Astrocyte (in vitro differentiated cells and primary cell): ENCODE measurements around the gene SATB1. TPM values are rescaled to one million over a fixed set of nuclear protein-coding genes. Genes with fewer than 3 reads are reported as not detected.

Experiments used
- DNase-seq: peaks from one replicate; pipeline ENCODE4 v3.0.0-alpha.2; 2010; ENCODE audit warnings: low read depth
- FAIRE-seq: peaks from 2 replicates; lab custom pipeline; 2011; peaks lifted over from hg19 to GRCh38; lab: Jason Lieb, UNC
- H2AFZ ChIP-seq: 2 replicates; pipeline ENCODE4 v1.6.0; 2012; ENCODE audit warnings: low read depth, low read length, inconsistent platforms
- H3K27ac ChIP-seq: 2 replicates; pipeline ENCODE4 v1.5.1; 2011; ENCODE audit warnings: low read depth, low read length, inconsistent platforms
- H3K27me3 ChIP-seq: 2 replicates; pipeline ENCODE4 v1.6.0; 2011; ENCODE audit warnings: low read length, inconsistent platforms; ENCODE audit not compliant: insufficient read depth
- H3K36me3 ChIP-seq: 2 replicates; pipeline ENCODE4 v1.5.1; 2011; ENCODE audit warnings: low read length, inconsistent platforms; ENCODE audit not compliant: insufficient read depth
- H3K4me1 ChIP-seq: 2 replicates; pipeline ENCODE4 v1.5.1; 2011; ENCODE audit warnings: low read length, inconsistent platforms; ENCODE audit not compliant: insufficient read depth
- H3K4me2 ChIP-seq: 2 replicates; pipeline ENCODE4 v1.6.0; 2012; ENCODE audit warnings: low read length, inconsistent platforms
- H3K4me3 ChIP-seq: 2 replicates; pipeline ENCODE4 v1.5.1; 2011; ENCODE audit warnings: low read depth, mild to moderate bottlenecking, low read length, inconsistent platforms; ENCODE audit not compliant: insufficient read depth
- H3K79me2 ChIP-seq: 2 replicates; pipeline ENCODE4 v1.6.0; 2012; ENCODE audit warnings: mild to moderate bottlenecking, low read length, inconsistent platforms; ENCODE audit not compliant: insufficient read depth
- H3K9ac ChIP-seq: 2 replicates; pipeline ENCODE4 v1.6.0; 2012; ENCODE audit warnings: mild to moderate bottlenecking, low read length, inconsistent platforms
- H3K9me3 ChIP-seq: 2 replicates; pipeline ENCODE4 v1.5.1; 2012; ENCODE audit warnings: low read depth, mild to moderate bottlenecking, low read length, inconsistent platforms; ENCODE audit not compliant: insufficient read depth
- H4K20me1 ChIP-seq: 2 replicates; pipeline ENCODE4 v1.6.0; 2012; ENCODE audit warnings: low read length, inconsistent platforms; ENCODE audit not compliant: insufficient read depth
- H3K27ac Mint-ChIP-seq: one replicate; pipeline ENCODE4 v1.8.0; 2021; ENCODE audit warnings: mild to moderate bottlenecking, mixed read lengths; ENCODE audit not compliant: unreplicated experiment
- H3K27me3 Mint-ChIP-seq: one replicate; pipeline ENCODE4 v1.8.0; 2021; ENCODE audit warnings: low read depth, mixed read lengths; ENCODE audit not compliant: unreplicated experiment
- H3K36me3 Mint-ChIP-seq: one replicate; pipeline ENCODE4 v1.8.0; 2021; ENCODE audit warnings: low read depth, mixed read lengths; ENCODE audit not compliant: unreplicated experiment
- H3K4me1 Mint-ChIP-seq: one replicate; pipeline ENCODE4 v1.8.0; 2021; ENCODE audit warnings: low read depth, mixed read lengths; ENCODE audit not compliant: unreplicated experiment
- H3K4me3 Mint-ChIP-seq: one replicate; pipeline ENCODE4 v1.8.0; 2021; ENCODE audit warnings: mild to moderate bottlenecking, moderate library complexity, mixed read lengths; ENCODE audit not compliant: unreplicated experiment
- H3K9me3 Mint-ChIP-seq: one replicate; pipeline ENCODE4 v1.8.0; 2021; ENCODE audit warnings: mild to moderate bottlenecking, mixed read lengths; ENCODE audit not compliant: unreplicated experiment
- CTCF ChIP-seq: IDR thresholded peaks from 2 replicates; pipeline ENCODE4 v1.5.1; 2011; ENCODE audit warnings: low read depth, mild to moderate bottlenecking, inconsistent platforms, low read length, moderate library complexity; ENCODE audit not compliant: insufficient read depth
- EZH2 ChIP-seq: IDR thresholded peaks from 2 replicates; pipeline ENCODE4 v1.6.1; 2012; ENCODE audit warnings: mild to moderate bottlenecking, low read length, inconsistent platforms; ENCODE audit not compliant: insufficient read depth
- total RNA-seq: library from RNA; stranded (reverse); gene quantifications from 2 replicates; pipeline ENCODE4 v1.2.1, GENCODE V29; 2021

Gene SATB1
- total RNA-seq, 1 donor from 2014 or later = 18.0 TPM

- Histone ChIP-seq H3K36me3 (no peaks in the 10 kb centered on the region), H4K20me1 (no peaks in the 10 kb centered on the region), H3K79me2 (no peaks in the 10 kb centered on the region), H3K4me2 (peak overlapping the region; percentile 72), H3K9ac (peak overlapping the region; percentile 47), H3K4me1 (peaks cover 14% of the 10 kb centered on the region), H3K4me3 (no peak overlapping the region), H3K27ac (no peak overlapping the region), H2AFZ (no peak overlapping the region), H3K9me3 (no peaks in the 10 kb centered on the region), H3K27me3 (peaks cover 6% of the 10 kb centered on the region)
- Mint-ChIP-seq H3K9me3 (no peaks in the 10 kb centered on the region), H3K4me3 (no peak overlapping the region), H3K27me3 (peaks cover 16% of the 10 kb centered on the region), H3K36me3 (no peaks in the 10 kb centered on the region), H3K27ac (peak overlapping the region; percentile 23), H3K4me1 (peaks cover 14% of the 10 kb centered on the region)
- DNase-seq (peak; percentile 54), FAIRE-seq (no peak)
- TF ChIP-seq EZH2 = no peak
- no peak for TF ChIP-seq CTCF
Measured at GRCh38 chr3:18440066-18440722, 15.1 kb upstream of the SATB1 start.

DNA sequence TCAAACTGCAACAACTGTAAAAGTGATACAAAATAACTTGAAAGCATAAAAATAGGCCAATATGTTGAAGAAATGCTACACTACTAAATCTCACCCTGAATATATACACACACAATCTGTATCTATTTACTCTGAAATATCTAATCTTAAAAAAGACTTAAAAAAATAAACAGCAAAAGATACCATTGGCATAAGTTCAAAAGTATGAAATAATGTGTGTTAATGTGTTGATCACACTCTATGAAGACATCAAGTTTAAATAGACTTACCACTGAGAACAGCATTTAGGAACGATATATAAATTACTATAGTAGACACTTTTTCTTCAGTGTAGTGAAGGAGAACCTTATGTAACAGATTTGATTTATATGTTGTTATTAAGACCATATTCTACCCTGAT is 14.1 kb upstream of the SATB1 start:
- Histone ChIP-seq H4K20me1 (no peaks in the 10 kb centered on the region), H3K9me3 (no peaks in the 10 kb centered on the region), H3K4me3 (no peak overlapping the region), H3K4me1 (peaks cover 13% of the 10 kb centered on the region), H2AFZ (no peak overlapping the region), H3K9ac (no peak overlapping the region), H3K36me3 (no peaks in the 10 kb centered on the region), H3K27me3 (peaks cover 6% of the 10 kb centered on the region), H3K79me2 (no peaks in the 10 kb centered on the region), H3K27ac (no peak overlapping the region), H3K4me2 (no peak overlapping the region)
- H3K27ac Mint-ChIP-seq = no peak overlapping the region
- H3K4me1 Mint-ChIP-seq = peaks cover 14% of the 10 kb centered on the region
- H3K9me3 Mint-ChIP-seq = no peaks in the 10 kb centered on the region
- TF ChIP-seq CTCF (no peak), EZH2 (no peak)
- H3K4me3 Mint-ChIP-seq = no peak overlapping the region
- FAIRE-seq (no peak), DNase-seq (no peak)
- no peaks in the 10 kb centered on the region for H3K36me3 Mint-ChIP-seq
- H3K27me3 Mint-ChIP-seq = peaks cover 15% of the 10 kb centered on the region

DNA sequence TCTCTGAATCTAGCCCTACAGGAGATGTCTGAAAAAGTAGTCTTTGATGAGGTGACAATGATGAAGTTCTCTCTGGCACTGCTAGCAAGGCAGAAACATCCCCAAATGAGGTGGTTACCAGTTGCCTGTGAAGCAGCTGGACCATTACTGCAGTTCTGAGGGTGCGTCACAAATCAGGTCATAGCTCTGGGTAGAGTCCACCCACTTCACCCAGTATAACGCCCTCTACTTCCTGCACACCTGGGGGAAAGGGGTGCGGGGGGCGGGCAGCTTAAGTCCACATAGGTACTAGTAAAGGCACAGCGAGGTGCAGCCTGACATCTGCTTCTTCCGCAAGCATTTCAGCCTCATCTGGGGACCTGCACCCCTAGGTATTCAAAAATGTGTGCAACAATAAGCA is 13.4 kb upstream of the SATB1 start:
- Mint-ChIP-seq H3K27me3 (peaks cover 9% of the 10 kb centered on the region), H3K9me3 (no peaks in the 10 kb centered on the region), H3K4me1 (peaks cover 14% of the 10 kb centered on the region), H3K36me3 (no peaks in the 10 kb centered on the region), H3K4me3 (no peak overlapping the region), H3K27ac (no peak overlapping the region)
- Histone ChIP-seq H3K27me3 (peaks cover 6% of the 10 kb centered on the region), H3K4me1 (peaks cover 6% of the 10 kb centered on the region), H3K27ac (no peak overlapping the region), H4K20me1 (no peaks in the 10 kb centered on the region), H3K36me3 (no peaks in the 10 kb centered on the region), H3K9me3 (no peaks in the 10 kb centered on the region), H3K4me2 (no peak overlapping the region), H3K4me3 (no peak overlapping the region), H2AFZ (no peak overlapping the region), H3K79me2 (no peaks in the 10 kb centered on the region), H3K9ac (no peak overlapping the region)
- FAIRE-seq = no peak
- TF ChIP-seq CTCF (no peak), EZH2 (no peak)
- DNase-seq = no peak
